ENCODE data around the gene ARHGEF6. TPM values are rescaled to one million over a fixed set of nuclear protein-coding genes. Genes with fewer than 3 reads are reported as not detected.

ARHGEF6 gene
- total RNA-seq, 2 donors from 2014 or later, result 4.1 to 12.7 TPM

DNA sequence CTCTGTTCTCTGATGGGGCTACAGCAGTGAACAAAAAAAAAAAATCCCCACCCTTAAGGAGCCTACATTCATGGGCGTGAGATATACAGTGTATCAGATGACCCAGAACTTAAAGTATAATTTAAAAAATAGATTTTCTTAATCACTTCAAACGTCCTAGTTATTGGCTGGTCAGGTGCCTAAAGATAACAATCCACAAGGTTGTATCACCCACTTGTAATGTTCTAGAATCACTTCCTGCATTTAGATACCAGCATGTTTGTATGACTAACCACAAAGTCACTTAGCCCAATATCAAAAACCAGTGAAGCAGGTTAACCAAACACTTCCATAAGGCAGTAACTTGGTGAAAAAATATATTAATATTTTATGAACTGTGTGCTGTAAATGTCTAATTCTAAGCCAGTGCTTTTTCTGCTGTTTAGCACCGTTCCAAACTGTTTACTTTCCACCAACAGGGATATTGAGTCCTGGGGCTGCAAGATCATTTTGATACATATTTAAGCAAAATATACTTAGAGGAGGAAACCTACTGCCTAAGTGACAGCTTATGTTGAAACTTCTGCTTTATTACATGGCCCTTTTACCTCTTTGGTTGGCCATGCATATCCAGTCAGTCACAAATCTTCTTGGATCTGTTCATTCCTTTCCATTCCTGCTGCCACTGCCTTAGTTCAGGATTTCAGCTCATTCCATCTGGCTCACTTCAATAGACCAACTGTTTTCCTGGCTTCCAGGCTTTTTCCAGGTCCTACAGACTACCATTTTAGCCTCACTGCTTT, 89.5 kb downstream of the ARHGEF6 start:
- no peaks in the 10 kb centered on the region for H3K9me3 ChIP-seq
- intact Hi-C loops (cut with DNase I), result no loop called here
- no peak for DNase-seq (ENCODE audit: low spot score)
- TF ChIP-seq, protein P1, sequence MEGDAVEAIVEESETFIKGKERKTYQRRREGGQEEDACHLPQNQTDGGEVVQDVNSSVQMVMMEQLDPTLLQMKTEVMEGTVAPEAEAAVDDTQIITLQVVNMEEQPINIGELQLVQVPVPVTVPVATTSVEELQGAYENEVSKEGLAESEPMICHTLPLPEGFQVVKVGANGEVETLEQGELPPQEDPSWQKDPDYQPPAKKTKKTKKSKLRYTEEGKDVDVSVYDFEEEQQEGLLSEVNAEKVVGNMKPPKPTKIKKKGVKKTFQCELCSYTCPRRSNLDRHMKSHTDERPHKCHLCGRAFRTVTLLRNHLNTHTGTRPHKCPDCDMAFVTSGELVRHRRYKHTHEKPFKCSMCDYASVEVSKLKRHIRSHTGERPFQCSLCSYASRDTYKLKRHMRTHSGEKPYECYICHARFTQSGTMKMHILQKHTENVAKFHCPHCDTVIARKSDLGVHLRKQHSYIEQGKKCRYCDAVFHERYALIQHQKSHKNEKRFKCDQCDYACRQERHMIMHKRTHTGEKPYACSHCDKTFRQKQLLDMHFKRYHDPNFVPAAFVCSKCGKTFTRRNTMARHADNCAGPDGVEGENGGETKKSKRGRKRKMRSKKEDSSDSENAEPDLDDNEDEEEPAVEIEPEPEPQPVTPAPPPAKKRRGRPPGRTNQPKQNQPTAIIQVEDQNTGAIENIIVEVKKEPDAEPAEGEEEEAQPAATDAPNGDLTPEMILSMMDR (IDR thresholded peaks at IDR 0.05), result no peak
- TF ChIP-seq POLR2AphosphoS5 (IDR thresholded peaks at IDR 0.05) (no peak), POLR2A (IDR thresholded peaks at IDR 0.05) (no peak)
- WGBS, result 53% methylated on average over 3 of the region's 3 CpGs
- H3K27me3 ChIP-seq (replicated peaks; ENCODE audit: insufficient read depth), result no peaks in the 10 kb centered on the region
- H3K27ac ChIP-seq, result no peak overlapping the region
- H3K4me3 ChIP-seq, result no peak overlapping the region
- H3K36me3 ChIP-seq, result no peaks in the 10 kb centered on the region
- H3K4me1 ChIP-seq (replicated peaks), result no peaks in the 10 kb centered on the region

- Histone ChIP-seq H3K4me3 (no peak overlapping the region), H3K27me3 (replicated peaks; ENCODE audit: insufficient read depth) (no peaks in the 10 kb centered on the region), H3K36me3 (no peaks in the 10 kb centered on the region), H3K4me1 (replicated peaks) (no peaks in the 10 kb centered on the region), H3K9me3 (no peaks in the 10 kb centered on the region), H3K27ac (no peak overlapping the region)
- intact Hi-C loops (cut with DNase I), result no loop called here
- 47% methylated on average over 6 of the region's 6 CpGs for whole genome bisulfite sequencing
- TF ChIP-seq POLR2A (IDR thresholded peaks at IDR 0.05), result no peak
- TF ChIP-seq POLR2AphosphoS5 (IDR thresholded peaks at IDR 0.05), result no peak
- TF ChIP-seq, protein P1 (IDR thresholded peaks at IDR 0.05), result no peak
- no peak for DNase-seq (ENCODE audit: low spot score)
Observed at GRCh38 chrX:136689436-136689835, 91.3 kb downstream of the ARHGEF6 start.

DNA sequence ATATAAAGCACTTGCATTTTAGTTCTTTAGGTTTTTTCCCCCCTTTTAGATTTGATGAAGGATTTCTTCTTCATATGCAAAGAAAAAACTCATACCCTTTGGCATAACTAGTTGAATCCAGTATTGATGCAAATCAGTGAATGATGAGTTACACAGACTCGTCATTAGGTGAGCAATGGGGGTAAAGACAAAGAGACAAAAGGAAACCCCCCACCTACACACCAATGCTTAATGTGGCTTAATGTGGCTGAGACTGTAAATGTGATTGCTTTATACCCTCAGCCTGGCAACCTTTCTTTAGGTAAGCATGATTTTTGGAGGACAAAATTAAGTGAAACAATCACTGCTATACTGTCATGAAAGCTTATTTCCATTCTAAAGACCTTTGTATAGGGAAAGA, 93.3 kb downstream of the ARHGEF6 start:
- no peak overlapping the region for H3K27ac ChIP-seq
- intact Hi-C loops (cut with DNase I), result no loop called here
- H3K36me3 ChIP-seq, result no peaks in the 10 kb centered on the region
- H3K9me3 ChIP-seq, result no peaks in the 10 kb centered on the region
- 91% methylated on average over 1 of the region's 1 CpG for WGBS
- no peak overlapping the region for H3K4me3 ChIP-seq
- H3K27me3 ChIP-seq (replicated peaks; ENCODE audit: insufficient read depth), result no peaks in the 10 kb centered on the region
- no peak for DNase-seq (ENCODE audit: low spot score)
- TF ChIP-seq POLR2AphosphoS5 (IDR thresholded peaks at IDR 0.05) (no peak), POLR2A (IDR thresholded peaks at IDR 0.05) (no peak)
- TF ChIP-seq, protein P1 (IDR thresholded peaks at IDR 0.05), result no peak
- no peaks in the 10 kb centered on the region for H3K4me1 ChIP-seq (replicated peaks)

DNA sequence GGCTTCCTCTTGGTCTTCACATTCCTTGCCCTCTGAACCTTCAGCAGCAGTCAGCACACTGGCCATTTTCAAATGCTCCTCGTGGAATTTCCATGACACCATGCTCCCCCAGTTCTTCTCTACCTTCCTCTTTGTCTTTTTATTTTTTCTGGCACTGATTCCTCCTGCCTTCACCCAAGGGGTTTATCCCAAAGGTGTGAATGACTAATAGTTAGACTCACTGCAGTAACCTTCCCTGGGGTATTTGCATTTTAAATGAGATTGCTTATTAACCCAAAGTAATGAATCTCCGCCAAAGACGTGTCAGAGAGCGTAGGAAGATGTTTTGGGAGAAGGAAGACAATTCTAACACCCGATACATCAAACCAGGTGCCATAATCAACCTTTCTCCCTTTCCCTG, 96.6 kb downstream of the ARHGEF6 start:
- TF ChIP-seq, protein P1 (IDR thresholded peaks at IDR 0.05), result no peak
- no peak for TF ChIP-seq POLR2AphosphoS5 (IDR thresholded peaks at IDR 0.05)
- no peak for TF ChIP-seq POLR2A (IDR thresholded peaks at IDR 0.05)
- Histone ChIP-seq H3K36me3 (no peaks in the 10 kb centered on the region), H3K27me3 (replicated peaks; ENCODE audit: insufficient read depth) (no peaks in the 10 kb centered on the region), H3K4me3 (no peak overlapping the region), H3K27ac (no peak overlapping the region), H3K9me3 (no peaks in the 10 kb centered on the region), H3K4me1 (replicated peaks) (no peaks in the 10 kb centered on the region)
- WGBS, result 95% methylated on average over 5 of the region's 5 CpGs
- intact Hi-C loops (cut with DNase I), result no loop called here
- no peak for DNase-seq (ENCODE audit: low spot score)

- Histone ChIP-seq H3K9me3 (no peaks in the 10 kb centered on the region), H3K4me3 (no peak overlapping the region), H3K27me3 (replicated peaks; ENCODE audit: insufficient read depth) (no peaks in the 10 kb centered on the region), H3K36me3 (no peaks in the 10 kb centered on the region), H3K4me1 (replicated peaks) (no peaks in the 10 kb centered on the region), H3K27ac (no peak overlapping the region)
- 80% methylated on average over 6 of the region's 6 CpGs for WGBS
- intact Hi-C loops (cut with DNase I), result no loop called here
- TF ChIP-seq, protein P1 (IDR thresholded peaks at IDR 0.05), result no peak
- TF ChIP-seq POLR2A (IDR thresholded peaks at IDR 0.05), result no peak
- TF ChIP-seq POLR2AphosphoS5 (IDR thresholded peaks at IDR 0.05), result no peak
- DNase-seq (ENCODE audit: low spot score), result no peak
Observed at GRCh38 chrX:136679531-136679930, 101.2 kb downstream of the ARHGEF6 start.

Measured in prostate gland (tissue), 2 donors.